MM.1S (cell line): ENCODE results near the gene SCP2.
A peak's percentile ranks its signal among the peaks of the same experiment; 100 is the strongest.

Experiments
- DNase-seq: peaks from one replicate; pipeline ENCODE4 v3.0.0-alpha.2; 2015
- H2AFZ ChIP-seq: fragments of 300-600 bp; sonication (generic); 2 replicates; pipeline ENCODE4 v1.6.0; 2016; ENCODE audit warnings: antibody characterized with exemption, low read length
- H3F3A ChIP-seq: fragments of 300-600 bp; sonication (generic); 2 replicates; pipeline ENCODE4 v1.6.1; 2016; ENCODE audit warnings: mild to moderate bottlenecking, antibody characterized with exemption, low read length, moderate library complexity, mixed read lengths; ENCODE audit not compliant: insufficient read depth
- H3K27ac ChIP-seq: fragments of 300-600 bp; sonication (generic); 2 replicates; pipeline ENCODE4 v1.5.1; 2016; ENCODE audit warnings: mild to moderate bottlenecking, low read length
- H3K27me3 ChIP-seq: fragments of 300-600 bp; sonication (generic); replicated peaks from 2 replicates; pipeline ENCODE4 v1.6.0; 2016; ENCODE audit warnings: low read length; ENCODE audit not compliant: insufficient read depth
- H3K36me3 ChIP-seq: fragments of 300-600 bp; sonication (generic); replicated peaks from 2 replicates; pipeline ENCODE4 v1.6.1; 2016; ENCODE audit warnings: mild to moderate bottlenecking, low read length, mixed read lengths; ENCODE audit not compliant: insufficient read depth
- H3K4me1 ChIP-seq: fragments of 300-600 bp; sonication (generic); 2 replicates; pipeline ENCODE4 v1.6.1; 2016; ENCODE audit warnings: low read length, mixed read lengths
- H3K4me2 ChIP-seq: fragments of 300-600 bp; sonication (generic); 2 replicates; pipeline ENCODE4 v1.6.0; 2016; ENCODE audit warnings: low read depth, low read length
- H3K4me3 ChIP-seq: fragments of 300-600 bp; sonication (generic); 2 replicates; pipeline ENCODE4 v1.5.1; 2016; ENCODE audit warnings: low read length, mixed read lengths
- H3K79me2 ChIP-seq: fragments of 300-600 bp; sonication (generic); 2 replicates; pipeline ENCODE4 v1.6.1; 2016; ENCODE audit warnings: mixed run types, low read length, mixed read lengths
- H3K9ac ChIP-seq: fragments of 300-600 bp; sonication (generic); 2 replicates; pipeline ENCODE4 v1.6.1; 2016; ENCODE audit warnings: low read length, mixed read lengths
- H3K9me2 ChIP-seq: fragments of 300-600 bp; sonication (generic); replicated peaks from 2 replicates; pipeline ENCODE4 v1.6.1; 2016; ENCODE audit warnings: mild to moderate bottlenecking, low read length, mixed read lengths; ENCODE audit not compliant: insufficient read depth
- H3K9me3 ChIP-seq: fragments of 300-600 bp; sonication (generic); replicated peaks from 2 replicates; pipeline ENCODE4 v1.6.1; 2016; ENCODE audit warnings: mild to moderate bottlenecking, low read length, mixed read lengths; ENCODE audit not compliant: insufficient read depth
- H4K20me1 ChIP-seq: fragments of 300-600 bp; sonication (generic); 2 replicates; pipeline ENCODE4 v1.6.1; 2016; ENCODE audit warnings: mild to moderate bottlenecking, low read length, moderate library complexity, mixed read lengths; ENCODE audit not compliant: insufficient read depth
- CTCF ChIP-seq: fragments of 300-600 bp; sonication (generic); IDR thresholded peaks from 2 replicates; pipeline ENCODE4 v1.5.1; 2016; ENCODE audit warnings: antibody characterized with exemption, low read length, mixed read lengths
- EZH2 ChIP-seq: fragments of 300-600 bp; sonication (generic); optimal IDR thresholded peaks from 2 replicates; pipeline ENCODE3; 2017; ENCODE audit warnings: low read depth, mild to moderate bottlenecking, antibody characterized with exemption, low read length, mixed read lengths
- EZH2phosphoT487 ChIP-seq: fragments of 300-600 bp; sonication (generic); IDR thresholded peaks from 2 replicates; pipeline ENCODE4 v1.6.1; 2018; ENCODE audit warnings: antibody characterized with exemption, low read length

The SCP2 gene

GRCh38 chr1:53011175-53011574, 84.1 kb downstream of the SCP2 start:
- no peak for DNase-seq
- Histone ChIP-seq H2AFZ (no peak overlapping the region), H3K4me3 (no peak overlapping the region), H3K79me2 (peaks cover 13% of the 10 kb centered on the region), H3K36me3 (no peaks in the 10 kb centered on the region), H3K9me3 (no peaks in the 10 kb centered on the region), H4K20me1 (no peaks in the 10 kb centered on the region), H3K4me1 (no peaks in the 10 kb centered on the region), H3F3A (no peaks in the 10 kb centered on the region), H3K27me3 (no peaks in the 10 kb centered on the region), H3K27ac (no peak overlapping the region), H3K9me2 (no peaks in the 10 kb centered on the region), H3K4me2 (no peak overlapping the region), H3K9ac (no peak overlapping the region)
- TF ChIP-seq CTCF (no peak), EZH2phosphoT487 (no peak), EZH2 (no peak)

GRCh38 chr1:53014791-53015507, 87.9 kb downstream of the SCP2 start:
- no peaks in the 10 kb centered on the region for H3K36me3 ChIP-seq
- H4K20me1 ChIP-seq = no peaks in the 10 kb centered on the region
- H3K79me2 ChIP-seq = peaks cover 29% of the 10 kb centered on the region
- H3K4me1 ChIP-seq = no peaks in the 10 kb centered on the region
- peak overlapping the region; percentile 2; the same call in 1 of the 2 replicates for H3K27ac ChIP-seq
- H3F3A ChIP-seq = no peaks in the 10 kb centered on the region
- peak overlapping the region; percentile 68 for H3K4me3 ChIP-seq
- H3K9ac ChIP-seq = peak overlapping the region; percentile 53
- no peaks in the 10 kb centered on the region for H3K27me3 ChIP-seq
- peak overlapping the region; percentile 57 for H3K4me2 ChIP-seq
- DNase-seq = peak; percentile 92
- no peak for TF ChIP-seq EZH2phosphoT487
- no peak for TF ChIP-seq CTCF
- no peak for TF ChIP-seq EZH2
- no peaks in the 10 kb centered on the region for H3K9me3 ChIP-seq
- H3K9me2 ChIP-seq = no peaks in the 10 kb centered on the region
- H2AFZ ChIP-seq = peak overlapping the region; percentile 91

GRCh38 chr1:53015508-53015860, 88.4 kb downstream of the SCP2 start:
- TF ChIP-seq CTCF (no peak), EZH2phosphoT487 (no peak), EZH2 (no peak)
- Histone ChIP-seq H3K79me2 (peaks cover 29% of the 10 kb centered on the region), H3K4me3 (peak overlapping the region; percentile 68), H3K27ac (no peak overlapping the region), H2AFZ (peak overlapping the region; percentile 91), H3K4me1 (no peaks in the 10 kb centered on the region), H4K20me1 (no peaks in the 10 kb centered on the region), H3K9ac (peak overlapping the region; percentile 53), H3K36me3 (no peaks in the 10 kb centered on the region), H3K27me3 (no peaks in the 10 kb centered on the region), H3K4me2 (peak overlapping the region; percentile 43), H3F3A (no peaks in the 10 kb centered on the region), H3K9me3 (no peaks in the 10 kb centered on the region), H3K9me2 (no peaks in the 10 kb centered on the region)
- no peak for DNase-seq
